Ectodermal cell (in vitro differentiated cells): ENCODE data around the gene BABAM1.

Experiments
- H3K27ac ChIP-seq: 2 replicates; pipeline ENCODE4 v1.7.0; 2013; ENCODE audit warnings: mild to moderate bottlenecking, low read depth, low read length; ENCODE audit not compliant: insufficient read depth, poor library complexity, severe bottlenecking
- H3K27me3 ChIP-seq: 2 replicates; pipeline ENCODE4 v1.7.0; 2013; ENCODE audit warnings: mild to moderate bottlenecking, low read length; ENCODE audit not compliant: insufficient read depth, control insufficient read depth, poor library complexity, severe bottlenecking
- H3K36me3 ChIP-seq: one replicate; pipeline ENCODE4 v1.7.0; 2013; ENCODE audit warnings: low read length; ENCODE audit not compliant: control insufficient read depth, insufficient read depth
- H3K4me1 ChIP-seq: one replicate; pipeline ENCODE4 v1.7.0; 2013; ENCODE audit warnings: low read length; ENCODE audit not compliant: control insufficient read depth, insufficient read depth
- H3K4me3 ChIP-seq: 2 replicates; pipeline ENCODE4 v1.7.0; 2013; ENCODE audit warnings: low read depth, low read length, control low read depth; ENCODE audit not compliant: insufficient read depth
- H3K9me3 ChIP-seq: 2 replicates; pipeline ENCODE4 v1.7.0; 2013; ENCODE audit warnings: mild to moderate bottlenecking, low read length, moderate library complexity; ENCODE audit not compliant: control insufficient read depth
- WGBS, 2 experiments: methylation state at CpG; one replicate each; pipeline ENCODE4 v1.1.7; 2013; ENCODE audit warnings: missing lambda C conversion rate in 2 of 2; 5-methylcytosine and 5-hydroxymethylcytosine counted together

BABAM1 gene

DNA sequence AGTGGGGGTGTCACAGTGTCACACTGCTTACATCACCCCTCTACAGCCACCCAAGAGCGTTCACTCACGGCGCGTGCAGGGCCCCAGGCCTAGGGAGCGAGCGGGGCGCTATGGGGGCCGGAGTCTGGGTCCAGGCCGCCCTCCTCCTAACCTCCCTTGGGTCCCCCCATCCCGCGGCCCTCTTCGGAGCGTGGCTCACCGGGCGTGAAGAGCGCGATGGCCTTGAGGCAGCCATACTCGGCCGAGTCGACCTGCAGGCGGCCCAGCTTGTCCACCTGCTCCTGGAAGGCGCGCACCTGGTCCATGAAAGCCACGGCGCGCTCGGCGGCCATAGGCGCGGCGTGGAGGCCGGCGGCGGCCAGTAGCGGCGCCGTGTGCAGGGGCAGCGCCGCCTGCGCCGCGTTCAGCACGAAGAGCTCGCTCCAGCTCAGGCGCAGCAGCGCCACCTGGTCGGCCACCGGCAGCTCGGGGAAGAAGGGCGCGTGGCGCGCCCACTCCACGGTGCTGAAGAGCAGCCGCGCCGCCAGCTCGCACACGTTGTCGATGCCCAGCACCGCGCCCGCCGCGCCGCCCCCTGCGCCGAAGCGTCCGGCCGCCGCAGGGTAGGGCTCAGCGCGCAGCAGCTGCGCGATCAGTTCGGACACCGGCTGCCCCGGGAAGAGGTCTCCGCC, 31.8 kb upstream of the BABAM1 start:
- WGBS, 2 experiments, result 1% methylated on average over 80 of the region's 80 CpGs
- Histone ChIP-seq H3K9me3 (no peaks in the 10 kb centered on the region), H3K27me3 (no peaks in the 10 kb centered on the region), H3K4me3 (peak overlapping the region; percentile 66), H3K27ac (peak overlapping the region; percentile 77), H3K36me3 (peaks cover 22% of the 10 kb centered on the region), H3K4me1 (peaks cover 6% of the 10 kb centered on the region)

DNA sequence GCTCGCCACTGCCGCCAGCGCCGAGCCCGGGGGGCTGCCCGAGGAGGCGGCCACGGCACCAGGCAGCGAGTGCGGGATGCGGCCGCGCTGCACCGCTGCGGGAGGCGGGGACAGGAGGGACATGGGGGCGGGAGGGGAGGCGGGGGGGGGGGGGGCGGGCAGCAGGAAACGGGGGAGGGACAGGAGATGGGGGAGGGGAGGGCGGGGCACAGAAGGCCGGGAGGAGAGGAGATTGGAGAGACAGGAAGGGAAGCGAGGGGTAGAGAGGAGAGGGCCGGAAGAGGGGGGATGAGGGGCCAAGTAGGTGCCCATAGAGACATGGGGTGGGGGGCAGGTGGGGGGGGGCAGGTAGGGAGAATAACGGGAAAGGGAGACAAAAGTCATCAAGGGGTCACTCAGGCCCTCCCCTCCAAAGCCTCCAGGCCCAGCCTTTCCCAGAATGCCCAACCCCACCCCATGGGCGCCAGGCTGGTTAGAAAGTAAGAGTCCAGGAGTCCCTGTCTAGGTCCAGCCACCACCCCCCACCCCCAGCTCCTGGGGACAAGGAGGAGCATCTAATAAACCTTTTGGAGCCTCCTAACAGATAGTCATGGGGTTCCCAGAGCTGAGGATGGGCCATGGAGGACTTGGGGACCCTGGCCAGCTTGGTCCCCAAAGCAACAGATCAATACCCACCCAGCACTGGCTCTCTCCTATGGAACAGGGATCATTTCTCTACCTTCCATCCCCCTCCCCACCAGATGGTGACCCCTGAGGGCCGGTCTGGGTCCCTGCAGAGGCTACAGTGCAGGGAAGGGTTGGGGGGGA, 31.1 kb upstream of the BABAM1 start:
- Histone ChIP-seq H3K9me3 (no peaks in the 10 kb centered on the region), H3K27ac (peak overlapping the region; percentile 77), H3K36me3 (peaks cover 22% of the 10 kb centered on the region), H3K4me1 (peaks cover 12% of the 10 kb centered on the region), H3K4me3 (peak overlapping the region; percentile 66), H3K27me3 (no peaks in the 10 kb centered on the region)
- WGBS, 2 experiments, result 7 to 9% methylated on average over 16 to 18 of the region's 27 CpGs

DNA sequence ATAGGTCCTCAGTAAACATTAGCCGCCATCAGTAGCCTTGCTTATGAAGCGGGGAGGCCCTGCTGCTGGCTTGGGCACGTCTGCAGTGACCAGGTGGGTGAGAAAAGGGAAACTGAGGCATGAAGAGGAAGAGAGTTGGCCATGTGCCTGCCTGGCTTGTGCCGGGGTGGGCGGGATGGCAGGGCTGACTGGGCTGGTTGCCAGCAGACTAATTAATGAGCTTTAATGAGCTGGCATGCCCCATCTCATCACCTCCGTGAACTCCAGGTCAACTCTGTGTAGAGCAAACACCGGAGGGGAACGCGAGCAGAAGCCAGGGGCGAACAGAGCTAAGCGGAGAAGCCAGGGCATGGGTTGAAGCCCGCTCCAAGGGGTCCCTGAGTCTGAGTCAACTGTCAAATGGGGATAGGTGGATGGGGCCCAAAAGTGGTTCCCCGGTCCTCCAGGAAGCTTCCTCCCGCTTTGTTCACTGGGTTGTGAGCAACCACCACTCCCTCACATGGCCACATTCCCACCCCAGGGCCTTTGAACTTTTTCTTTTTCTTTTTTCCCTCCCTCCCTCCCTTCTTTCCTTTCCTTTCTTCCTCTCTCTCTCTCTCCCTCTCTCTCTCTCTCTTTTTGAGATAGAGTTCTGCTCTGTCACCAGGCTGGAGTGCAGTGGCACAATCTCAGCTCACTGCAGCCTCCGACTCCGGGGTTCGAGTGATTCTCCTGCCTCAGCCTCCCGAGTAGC, 30.3 kb upstream of the BABAM1 start:
- peaks cover 12% of the 10 kb centered on the region for H3K4me1 ChIP-seq
- H3K27me3 ChIP-seq, result no peaks in the 10 kb centered on the region
- H3K4me3 ChIP-seq, result no peak overlapping the region
- H3K9me3 ChIP-seq, result no peaks in the 10 kb centered on the region
- peaks cover 17% of the 10 kb centered on the region for H3K36me3 ChIP-seq
- no peak overlapping the region for H3K27ac ChIP-seq
- 92% methylated on average over 18 of the region's 18 CpGs for WGBS, 2 experiments

DNA sequence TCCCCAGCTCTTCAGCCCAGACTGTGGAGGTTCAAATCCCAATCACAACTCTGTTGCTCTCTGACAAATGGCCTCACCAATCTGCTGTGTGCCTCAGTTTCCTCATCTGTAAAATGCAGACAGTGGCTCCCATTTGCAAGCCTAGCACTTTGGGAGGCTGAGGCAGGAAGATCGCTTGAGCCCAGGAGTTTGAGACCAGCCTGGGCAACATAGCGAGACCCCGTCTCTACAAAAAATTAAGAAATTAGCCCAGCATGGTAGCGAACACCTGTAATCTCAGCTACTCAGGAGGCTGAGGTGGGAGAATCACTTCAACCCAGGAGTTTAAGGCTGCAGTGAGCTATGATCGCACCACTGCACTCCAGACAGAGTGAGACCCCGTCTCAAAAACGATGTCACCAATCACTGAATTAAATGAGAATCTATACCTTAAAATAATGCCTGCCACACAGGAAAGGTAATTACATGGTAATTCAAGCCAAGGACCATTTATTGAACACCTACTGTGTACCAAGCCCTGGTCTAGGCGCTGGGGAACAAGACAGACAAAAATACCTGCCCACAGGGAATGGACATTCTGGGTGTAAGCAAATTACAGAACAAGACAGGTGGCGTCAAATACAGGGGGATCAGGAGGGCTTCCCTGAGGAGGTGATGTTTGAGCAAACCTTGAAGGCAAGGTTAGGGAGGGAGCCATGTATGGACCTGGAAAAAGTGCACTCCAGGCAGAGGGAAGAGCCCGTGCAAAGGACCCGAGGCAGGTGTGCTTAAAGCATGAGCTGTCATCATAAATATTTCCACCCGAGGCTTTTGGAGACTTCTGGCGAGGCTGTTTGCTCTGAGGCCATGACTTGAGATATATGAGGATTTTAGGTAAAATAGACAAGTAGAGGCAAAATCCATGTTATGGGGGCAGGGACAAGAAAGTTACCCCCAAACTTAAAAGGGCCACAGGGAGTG, 29.2 kb upstream of the BABAM1 start:
- Histone ChIP-seq H3K27ac (no peak overlapping the region), H3K27me3 (no peaks in the 10 kb centered on the region), H3K4me3 (no peak overlapping the region), H3K4me1 (peaks cover 12% of the 10 kb centered on the region), H3K9me3 (no peaks in the 10 kb centered on the region), H3K36me3 (peaks cover 9% of the 10 kb centered on the region)
- 95 to 96% methylated on average over 13 of the region's 13 CpGs for WGBS, 2 experiments

DNA sequence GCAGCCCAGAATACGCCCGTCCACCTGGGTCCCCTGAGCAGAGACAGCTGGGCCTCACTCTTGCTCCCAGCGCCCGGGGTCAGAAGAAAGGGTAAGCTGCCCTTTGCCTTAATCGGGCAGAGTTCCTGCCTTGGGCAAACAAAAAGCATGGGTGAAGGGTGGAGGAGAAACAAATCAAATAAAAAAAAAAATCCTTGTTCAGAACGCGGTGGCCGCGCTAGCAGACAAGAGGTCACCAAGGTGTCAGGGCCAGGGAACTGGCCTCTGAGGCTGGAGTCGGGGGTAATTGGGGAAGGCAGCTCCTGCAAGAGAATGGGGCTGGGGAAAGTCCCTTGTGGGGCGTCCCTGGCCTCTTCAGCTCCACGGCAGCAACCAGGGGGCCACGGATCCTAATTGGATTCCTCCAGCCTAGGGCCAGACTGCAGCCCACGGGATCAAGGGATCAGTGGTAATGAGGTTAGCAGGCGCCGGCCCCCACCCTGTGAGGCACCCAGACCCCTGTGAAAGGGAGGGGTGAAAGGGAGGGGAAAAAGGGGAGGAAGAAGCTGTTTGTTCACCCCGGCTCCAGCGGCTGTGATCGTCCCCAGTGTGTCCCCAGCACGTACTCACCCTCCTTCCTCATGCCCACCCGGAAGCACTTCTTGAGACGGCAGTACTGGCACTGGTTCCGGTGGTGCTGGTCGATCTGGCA, 27.0 kb upstream of the BABAM1 start:
- Histone ChIP-seq H3K4me1 (peaks cover 16% of the 10 kb centered on the region), H3K9me3 (no peaks in the 10 kb centered on the region), H3K36me3 (peaks cover 9% of the 10 kb centered on the region), H3K4me3 (no peak overlapping the region), H3K27ac (peak overlapping the region; percentile 17), H3K27me3 (no peaks in the 10 kb centered on the region)
- WGBS, 2 experiments, result 89% methylated on average over 24 of the region's 24 CpGs

DNA sequence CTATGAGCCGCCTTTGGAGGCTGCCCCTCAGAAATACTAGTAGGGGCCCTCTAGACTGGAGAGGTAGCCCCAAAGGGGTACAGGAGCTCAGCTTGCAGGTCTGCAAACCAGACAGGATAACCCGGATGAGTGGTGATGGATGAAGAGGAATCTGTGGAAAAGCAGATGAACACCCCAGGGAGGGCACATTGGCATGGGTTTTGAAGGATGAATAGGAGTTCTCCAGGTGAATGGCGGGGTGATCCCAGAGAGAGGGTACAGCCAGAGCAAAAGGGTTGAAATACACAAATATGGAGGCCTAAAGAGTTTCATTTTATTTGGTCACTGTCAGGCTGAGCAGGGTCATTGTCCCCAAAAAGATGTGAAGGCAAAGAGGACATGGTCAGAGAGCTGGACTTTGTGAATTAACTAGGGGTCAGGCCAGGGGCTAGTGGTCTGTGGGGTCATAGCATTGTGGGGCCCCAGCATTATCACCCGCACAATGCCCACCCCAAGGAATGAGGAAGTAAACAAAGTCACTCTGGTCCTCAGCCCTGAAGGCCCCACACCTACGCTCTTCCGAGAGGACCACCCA, 26.3 kb upstream of the BABAM1 start:
- no peaks in the 10 kb centered on the region for H3K9me3 ChIP-seq
- H3K4me1 ChIP-seq, result peaks cover 16% of the 10 kb centered on the region
- WGBS, 2 experiments, result 95 to 96% methylated on average over 6 of the region's 6 CpGs
- H3K36me3 ChIP-seq, result peaks cover 9% of the 10 kb centered on the region
- H3K4me3 ChIP-seq, result no peak overlapping the region
- no peaks in the 10 kb centered on the region for H3K27me3 ChIP-seq
- peak overlapping the region; percentile 17 for H3K27ac ChIP-seq

DNA sequence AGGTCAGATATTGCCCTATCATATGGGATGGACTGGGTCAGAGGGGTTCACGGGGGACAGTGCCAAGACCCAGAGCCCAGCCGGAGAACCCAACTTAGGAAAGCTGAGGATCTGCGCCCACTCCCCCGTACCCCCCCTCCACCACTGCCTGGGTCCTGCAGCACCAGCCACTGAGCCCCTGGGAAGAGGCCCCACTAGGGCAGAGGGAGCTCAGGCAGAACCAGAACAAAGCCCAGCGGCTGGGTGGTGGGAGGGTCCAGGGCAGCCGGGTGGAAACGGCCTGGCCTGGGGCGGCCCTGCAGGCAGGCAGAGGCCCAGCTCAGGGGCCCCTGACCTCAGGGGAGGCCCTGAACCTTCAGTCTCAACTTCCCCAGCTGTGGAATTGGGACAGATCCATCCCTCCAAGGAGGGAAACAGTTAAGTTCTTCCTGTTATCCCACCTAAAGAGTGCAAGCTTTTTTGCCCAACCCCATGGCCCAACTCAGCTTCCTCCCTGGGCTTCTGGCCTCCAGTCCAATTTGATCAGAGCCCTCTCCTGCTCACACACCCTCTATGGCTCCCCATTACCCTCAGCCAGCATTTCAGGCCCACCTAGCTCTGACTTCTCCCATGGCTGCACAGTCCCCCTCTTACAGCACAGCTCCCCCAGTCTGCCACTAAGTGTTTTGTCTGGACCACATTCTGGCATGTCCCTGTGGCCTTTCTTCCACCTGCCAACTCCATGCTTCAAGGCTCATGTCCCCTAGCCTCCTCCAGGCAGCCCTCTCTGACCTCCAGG, 24.6 kb upstream of the BABAM1 start:
- Histone ChIP-seq H3K4me3 (no peak overlapping the region), H3K36me3 (peaks cover 9% of the 10 kb centered on the region), H3K27ac (no peak overlapping the region), H3K4me1 (peaks cover 29% of the 10 kb centered on the region), H3K27me3 (no peaks in the 10 kb centered on the region), H3K9me3 (no peaks in the 10 kb centered on the region)
- WGBS, 2 experiments, result 62 to 66% methylated on average over 8 of the region's 8 CpGs

DNA sequence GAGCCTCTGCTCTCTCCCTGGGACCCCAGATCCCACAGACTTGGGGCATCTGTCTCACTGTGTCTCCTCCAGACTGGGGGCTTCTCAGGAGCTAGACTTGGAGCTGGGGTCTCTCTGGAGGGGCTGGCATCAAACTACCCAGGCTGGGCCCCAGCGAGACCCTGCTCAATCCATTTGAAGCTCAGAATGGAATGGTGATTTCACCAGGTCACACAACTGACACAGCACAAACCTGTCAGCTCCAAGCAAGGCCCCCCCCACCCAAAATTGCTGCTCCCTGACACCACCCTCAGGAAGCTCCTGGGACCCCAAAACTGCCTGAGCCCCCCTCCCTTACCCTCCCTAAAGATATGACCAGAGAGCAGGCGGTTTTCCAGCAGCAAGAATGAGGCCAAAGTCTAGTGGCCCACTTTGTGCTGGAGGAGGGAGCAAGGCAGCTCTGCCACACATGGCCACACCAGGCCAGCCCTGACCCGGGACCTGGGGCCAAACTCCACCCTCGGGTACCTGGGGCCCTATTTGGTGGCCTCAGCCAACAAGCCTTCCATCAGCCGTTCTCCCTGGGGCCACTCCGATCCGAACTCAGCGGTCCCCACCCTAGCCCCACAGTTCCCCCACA, 23.9 kb upstream of the BABAM1 start:
- H3K4me3 ChIP-seq, result peak overlapping the region; percentile 72
- H3K4me1 ChIP-seq, result peaks cover 36% of the 10 kb centered on the region
- no peak overlapping the region for H3K27ac ChIP-seq
- no peaks in the 10 kb centered on the region for H3K9me3 ChIP-seq
- H3K27me3 ChIP-seq, result no peaks in the 10 kb centered on the region
- peaks cover 6% of the 10 kb centered on the region for H3K36me3 ChIP-seq
- WGBS, 2 experiments, result 39 to 40% methylated on average over 8 of the region's 8 CpGs
